GM12872 (cell line): Measurements from ENCODE around the gene SLC6A3.

Experiments used
- CTCF ChIP-seq: IDR thresholded peaks from 3 replicates; pipeline ENCODE4 v1.5.1; 2011; ENCODE audit warnings: low read depth, mild to moderate bottlenecking, low read length, moderate library complexity; ENCODE audit not compliant: insufficient read depth

SLC6A3 gene

GRCh38 chr5:1476967-1477310 lies 31.7 kb upstream of the SLC6A3 start:
- TF ChIP-seq CTCF, result no peak

DNA sequence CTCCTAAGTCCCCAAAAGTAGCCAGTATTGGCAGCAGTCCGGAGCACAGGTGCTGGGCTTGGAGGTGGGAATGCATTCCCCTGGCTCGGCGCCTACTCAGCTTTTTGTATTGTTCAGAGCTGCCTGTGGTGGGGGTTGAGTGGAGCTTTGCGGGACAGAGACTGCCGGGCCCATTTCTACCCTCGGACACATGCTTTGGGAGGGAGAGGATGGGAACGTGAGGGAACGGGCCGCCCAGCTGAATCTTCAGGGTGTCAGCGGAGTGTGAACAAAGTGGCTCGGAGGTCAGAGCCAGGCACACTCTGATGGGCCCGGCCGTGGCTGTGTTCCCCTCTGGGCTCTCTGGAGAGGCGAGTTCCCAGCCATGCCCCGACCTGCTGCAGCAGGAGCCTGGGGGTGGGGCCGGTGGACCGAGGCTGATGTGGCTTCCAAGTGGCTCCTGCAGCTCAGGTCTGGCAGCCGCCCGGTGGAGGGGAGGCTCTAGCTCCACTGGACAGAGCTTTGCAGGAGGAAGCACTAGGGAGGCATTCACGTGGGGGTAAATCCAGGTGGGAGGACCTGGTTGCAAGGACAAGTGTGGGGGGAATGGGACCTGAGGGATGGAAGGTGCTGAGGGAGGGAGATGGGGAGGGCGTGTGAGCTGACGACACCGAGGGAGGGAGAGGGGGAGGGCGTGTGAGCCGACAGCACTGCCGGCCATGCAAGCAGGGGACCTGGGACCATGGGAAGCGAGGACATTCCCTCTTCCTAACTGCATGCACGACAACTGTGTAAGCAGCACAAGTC lies 31.1 kb upstream of the SLC6A3 start:
- TF ChIP-seq CTCF, result no peak

GRCh38 chr5:1474866-1475543 lies 29.8 kb upstream of the SLC6A3 start:
- TF ChIP-seq CTCF, result no peak

GRCh38 chr5:1474183-1474839 lies 29.1 kb upstream of the SLC6A3 start:
- TF ChIP-seq CTCF, result no peak

DNA sequence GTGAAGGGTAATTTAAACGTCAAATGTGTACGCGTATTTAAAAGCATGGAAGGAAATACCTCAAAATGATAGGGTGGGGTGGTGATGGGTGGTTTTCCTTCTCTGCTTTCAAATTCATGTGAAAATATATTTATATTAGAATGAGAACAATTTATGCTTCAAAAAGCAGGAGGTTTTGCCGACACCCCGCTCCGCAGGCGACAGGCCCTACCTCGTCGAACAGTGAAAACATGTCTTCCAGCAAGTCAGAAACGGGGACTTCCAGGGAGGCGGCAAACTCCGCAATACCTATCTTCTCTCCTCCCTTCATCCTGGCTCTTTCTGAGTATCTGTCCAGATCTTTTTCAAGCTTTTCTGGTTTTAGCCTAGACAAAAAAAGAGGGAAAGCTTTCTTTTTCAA lies 28.5 kb upstream of the SLC6A3 start:
- no peak for TF ChIP-seq CTCF

- no peak for TF ChIP-seq CTCF
Observed at GRCh38 chr5:1472964-1473628, 27.9 kb upstream of the SLC6A3 start.
